ENCODE measurements around the gene UTS2B. TPM values are rescaled to one million over a fixed set of nuclear protein-coding genes. Genes with fewer than 3 reads are reported as not detected.

Gene UTS2B
- total RNA-seq, 1 experiment from 2014 or later = 0.57 TPM

DNA sequence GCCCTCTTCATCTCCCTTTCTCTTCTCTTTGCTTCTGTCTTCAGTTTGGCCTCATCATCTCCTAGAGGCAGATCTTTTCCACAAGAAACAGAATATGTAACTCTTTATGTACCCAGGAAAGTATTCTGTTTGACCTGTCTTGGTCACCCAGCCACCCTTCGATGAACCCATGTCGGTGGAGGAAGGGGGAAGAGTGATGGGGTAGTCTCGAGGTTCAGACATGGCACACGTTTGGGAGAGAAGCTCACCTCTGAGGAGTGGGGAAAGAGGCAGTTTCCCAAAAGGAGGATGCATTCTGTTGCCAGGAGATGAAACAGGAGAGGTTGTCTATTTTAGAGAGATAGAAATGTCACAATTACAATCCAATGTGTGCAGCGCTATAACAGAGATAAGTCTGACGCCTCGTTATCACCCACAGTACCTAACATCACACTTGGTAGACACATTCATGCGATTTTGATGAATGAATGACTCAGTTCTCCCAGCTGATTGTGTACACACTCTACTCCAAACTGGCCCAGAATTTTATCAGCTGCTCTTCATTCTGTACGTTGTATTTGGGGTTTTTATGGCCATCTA lies 1.9 kb downstream of the UTS2B start:
- no peak for DNase-seq (ENCODE audit: extremely low read depth, low read depth)

DNA sequence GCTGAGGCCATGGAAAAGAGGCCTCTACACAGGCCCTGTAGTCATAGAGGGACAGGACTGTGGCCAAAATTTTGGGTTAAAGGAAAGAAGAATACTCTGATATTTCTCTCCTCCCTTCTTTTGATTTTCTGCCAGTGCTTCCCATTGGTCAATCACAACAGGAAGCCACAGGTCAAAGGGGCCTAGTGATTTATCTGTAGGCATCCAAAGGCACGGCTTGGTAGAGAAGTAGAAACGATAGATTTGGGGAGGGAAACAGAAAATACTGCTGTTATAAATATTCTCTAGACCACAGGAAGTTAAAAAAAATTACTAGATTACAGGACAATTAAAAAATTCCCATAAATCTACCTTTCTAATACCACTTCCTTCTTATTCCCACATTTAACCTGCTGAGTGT lies 2.8 kb downstream of the UTS2B start:
- no peak for DNase-seq (ENCODE audit: extremely low read depth, low read depth)

DNA sequence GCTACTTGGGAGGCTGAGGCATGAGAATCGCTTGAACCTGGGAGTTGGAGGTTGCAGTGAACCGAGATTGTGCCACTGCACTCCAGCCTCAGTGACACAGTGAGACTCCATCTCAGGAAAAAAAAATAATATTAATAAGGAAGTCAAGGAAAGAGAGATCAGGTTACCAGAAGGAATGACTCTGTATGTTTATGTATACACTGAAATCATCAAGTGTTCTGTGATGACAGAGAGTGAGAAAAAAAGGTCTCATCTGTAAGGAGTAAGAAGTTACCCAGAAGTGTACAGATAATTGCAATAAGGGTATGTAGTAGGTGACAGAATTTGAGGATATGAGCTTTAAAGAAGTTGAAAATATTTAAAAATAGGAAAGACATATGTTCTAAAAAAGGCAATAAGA lies 5.4 kb downstream of the UTS2B start:
- no peak for DNase-seq (ENCODE audit: extremely low read depth, low read depth)

DNA sequence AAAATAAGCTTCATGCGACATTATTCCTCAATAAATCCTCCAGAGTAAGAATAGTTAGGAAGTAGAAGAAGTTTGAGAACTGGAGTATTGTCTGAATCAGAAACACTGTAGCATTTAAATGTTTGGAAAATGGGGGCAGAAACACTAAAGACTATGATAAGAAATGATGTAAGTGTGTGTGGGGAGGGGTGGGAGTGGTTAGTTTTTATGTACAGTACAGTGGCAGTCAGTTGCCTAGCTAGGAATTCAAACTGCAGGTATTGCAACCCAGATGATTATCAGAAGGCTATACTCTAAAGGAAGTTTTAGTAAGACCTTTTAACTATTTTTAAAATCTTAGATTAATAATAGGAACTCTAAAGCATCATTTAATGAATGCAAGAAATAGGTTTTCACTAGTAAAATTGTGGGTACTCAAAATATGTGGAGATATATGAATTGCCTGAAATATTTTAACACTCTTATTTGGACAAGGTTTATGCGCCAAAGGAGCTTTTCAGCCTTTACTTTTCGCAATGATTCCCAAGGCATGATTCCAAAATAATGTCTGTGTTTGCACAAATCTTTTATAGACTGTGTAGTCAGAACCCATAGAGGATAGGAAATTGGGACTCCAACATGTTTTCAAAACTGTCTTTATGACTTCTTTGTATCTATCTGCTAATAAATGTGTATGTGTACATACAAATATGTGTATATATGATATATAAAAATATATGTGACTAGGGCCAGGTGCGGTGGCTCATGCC lies 9.1 kb downstream of the UTS2B start:
- no peak for DNase-seq (ENCODE audit: extremely low read depth, low read depth)

DNA sequence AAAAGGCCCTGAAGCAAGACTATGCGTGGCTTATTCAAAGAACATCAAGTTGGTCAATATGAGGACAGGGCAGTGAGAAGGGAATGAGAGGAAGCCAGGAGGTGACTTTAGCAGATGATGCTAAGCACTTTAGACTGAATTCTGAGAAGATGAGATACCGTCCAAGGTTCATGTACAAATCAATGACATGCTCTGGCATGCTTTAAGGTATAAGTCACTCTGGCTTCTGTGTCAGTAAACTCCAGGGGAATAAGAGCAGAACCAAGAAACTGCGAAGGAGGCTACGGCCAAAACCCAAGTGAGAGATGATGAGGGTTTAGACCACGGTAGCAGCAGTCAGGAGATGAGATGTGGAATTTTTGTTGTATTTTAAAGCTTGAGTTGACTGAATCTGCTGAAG lies 10.0 kb downstream of the UTS2B start:
- no peak for DNase-seq (ENCODE audit: extremely low read depth, low read depth)

- no peak for DNase-seq (ENCODE audit: extremely low read depth, low read depth)
Observed at GRCh38 chr3:191316876-191317603, 13.3 kb downstream of the UTS2B start.

GRCh38 chr3:191314109-191314728 lies 16.1 kb downstream of the UTS2B start:
- no peak for DNase-seq (ENCODE audit: extremely low read depth, low read depth)

DNA sequence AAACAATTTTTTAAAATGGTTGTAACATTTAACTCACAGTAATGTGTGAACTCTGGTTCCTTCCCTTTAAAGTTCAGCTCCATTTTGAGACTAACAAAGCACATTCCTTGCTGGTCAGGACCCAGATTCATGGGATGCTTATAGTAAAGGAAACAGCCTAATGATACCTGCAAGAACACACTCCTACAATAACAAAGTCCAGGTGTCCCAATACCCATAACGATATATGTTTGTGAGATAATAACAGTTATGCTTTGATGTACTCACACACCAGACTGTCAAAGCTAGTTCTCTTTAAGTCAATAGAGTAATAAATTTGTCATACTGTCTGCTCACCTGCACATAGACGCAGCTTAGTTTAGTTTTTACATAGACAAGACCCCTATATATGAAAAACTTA lies 17.0 kb downstream of the UTS2B start:
- no peak for DNase-seq (ENCODE audit: extremely low read depth, low read depth)

GRCh38 chr3:191307341-191307740 lies 23.0 kb downstream of the UTS2B start:
- DNase-seq (ENCODE audit: extremely low read depth, low read depth) = no peak

DNA sequence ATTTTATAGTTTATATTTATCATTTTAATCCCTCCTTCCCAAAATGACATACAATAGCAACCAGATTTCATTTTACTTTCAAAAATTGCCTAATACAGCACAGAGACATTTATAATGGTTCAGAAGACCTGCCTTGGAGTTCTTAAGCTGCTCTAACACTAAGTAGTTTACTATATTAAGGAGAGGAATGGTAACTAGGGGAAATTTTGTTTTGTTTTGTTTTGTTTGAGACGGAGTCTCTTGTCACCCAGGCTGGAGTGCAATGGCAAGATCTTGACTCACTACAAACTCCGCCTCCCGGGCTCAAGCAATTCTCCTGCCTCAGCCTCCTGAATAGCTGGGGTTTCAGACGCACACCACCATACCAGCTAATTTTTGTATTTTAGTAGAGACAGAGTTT lies 23.9 kb downstream of the UTS2B start:
- no peak for DNase-seq (ENCODE audit: extremely low read depth, low read depth)

- DNase-seq (ENCODE audit: extremely low read depth, low read depth) = no peak
Observed at GRCh38 chr3:191303596-191303995, 26.7 kb downstream of the UTS2B start.

DNA sequence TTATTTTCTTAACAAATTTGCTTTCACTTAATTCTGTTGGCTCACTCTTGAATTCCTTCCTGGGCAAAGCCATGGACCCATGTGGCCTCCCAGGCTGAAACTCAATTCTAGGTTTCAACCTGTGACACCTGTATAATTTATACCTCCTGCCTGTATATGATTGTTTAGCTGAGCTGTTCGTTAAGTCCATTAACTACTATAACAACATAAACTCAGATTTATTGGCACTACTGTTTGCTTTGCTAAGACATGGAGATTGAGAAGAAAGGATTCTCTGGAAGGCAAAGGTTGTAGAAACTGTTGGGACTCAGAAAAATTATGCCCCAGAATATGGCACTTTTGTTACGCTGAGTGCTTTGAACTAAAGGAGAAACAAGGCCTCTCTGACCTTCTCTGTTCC lies 27.9 kb downstream of the UTS2B start:
- DNase-seq (ENCODE audit: extremely low read depth, low read depth) = no peak

GRCh38 chr3:191301782-191302411 lies 28.4 kb downstream of the UTS2B start:
- DNase-seq (ENCODE audit: extremely low read depth, low read depth) = no peak

DNA sequence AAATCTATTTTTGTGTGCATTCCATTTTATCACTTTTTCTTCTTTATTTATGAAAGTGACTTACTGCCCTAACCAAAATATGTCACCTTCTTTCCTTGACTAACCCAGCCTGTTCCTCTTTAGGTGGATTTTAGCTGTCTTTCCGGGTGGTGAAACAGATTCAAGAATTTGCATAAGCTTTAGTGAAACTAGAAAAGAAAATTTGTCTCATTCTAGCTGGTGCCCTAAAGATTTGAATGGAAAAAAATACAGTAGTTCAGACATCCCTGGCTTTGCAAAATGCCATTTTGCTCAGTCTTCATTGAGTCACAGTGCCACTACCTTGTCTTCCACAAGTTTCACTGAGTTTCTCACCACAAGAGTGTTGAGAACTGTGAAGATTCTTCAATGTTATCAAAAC lies 29.3 kb downstream of the UTS2B start:
- no peak for DNase-seq (ENCODE audit: extremely low read depth, low read depth)

- no peak for DNase-seq (ENCODE audit: extremely low read depth, low read depth)
Observed at GRCh38 chr3:191300422-191300821, 29.9 kb downstream of the UTS2B start.

GRCh38 chr3:191298846-191299245 lies 31.5 kb downstream of the UTS2B start:
- DNase-seq (ENCODE audit: extremely low read depth, low read depth) = no peak

DNA sequence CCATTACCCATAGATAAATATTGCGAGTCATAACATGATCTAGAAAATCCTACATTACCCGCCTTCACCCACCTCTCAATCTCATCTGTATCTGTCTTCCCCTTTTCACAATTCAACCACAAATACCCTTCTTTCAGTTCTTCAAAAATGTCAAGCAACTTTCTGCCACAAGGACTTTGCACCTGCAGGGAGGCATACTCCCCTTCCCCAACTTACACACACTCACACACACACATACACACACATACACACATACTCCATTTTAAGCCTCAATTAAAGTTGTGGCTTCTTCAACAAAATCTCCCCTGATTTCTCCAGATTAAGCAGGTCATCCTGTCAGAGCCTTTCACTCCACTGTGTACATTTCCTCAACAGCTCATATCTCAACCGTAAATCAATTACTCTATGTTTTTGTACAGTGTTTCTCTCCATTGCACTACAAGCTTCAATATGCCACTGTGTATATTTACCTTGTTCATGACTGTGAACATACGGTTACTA lies 34.2 kb downstream of the UTS2B start:
- no peak for DNase-seq (ENCODE audit: extremely low read depth, low read depth)

- no peak for DNase-seq (ENCODE audit: extremely low read depth, low read depth)
Observed at GRCh38 chr3:191294291-191294690, 36.0 kb downstream of the UTS2B start.

GRCh38 chr3:191292243-191293015 lies 37.9 kb downstream of the UTS2B start:
- no peak for DNase-seq (ENCODE audit: extremely low read depth, low read depth)
